ENCODE data around the gene FAM187B. TPM values are rescaled to one million over a fixed set of nuclear protein-coding genes. Genes with fewer than 3 reads are reported as not detected.

Gene FAM187B
- total RNA-seq, 1 experiment from 2014 or later: not detected

GRCh38 chr19:35224681-35225571, 3.6 kb downstream of the FAM187B start:
- no TSS peak for BruUV-seq (replicated peaks)
- H3K9ac ChIP-seq (ENCODE audit: low read length): no peak overlapping the region
- 0 out of 2 replicates have a peak overlapping the region, but pooled peaks have one; percentile 14 for H3K4me2 ChIP-seq (ENCODE audit: low read length)
- H3K79me2 ChIP-seq (ENCODE audit: insufficient read depth, low read length): no peaks in the 10 kb centered on the region
- peaks cover 6 to 10% of the 10 kb centered on the region in 2 experiments; a peak in 3 of 4 replicates for H3K4me1 ChIP-seq (ENCODE audit: control insufficient read depth in 1 of 2, insufficient read depth in 2 of 2, low read length in 2 of 2)
- peak overlapping the region; percentile 35 for H2AFZ ChIP-seq (ENCODE audit: low read depth, low read length, poor library complexity, severe bottlenecking)
- H4K20me1 ChIP-seq (ENCODE audit: insufficient read depth): no peaks in the 10 kb centered on the region
- no peak overlapping the region for H3K4me3 ChIP-seq (replicated peaks in 1 of 2; ENCODE audit: low read depth in 1 of 2, low read length in 2 of 2)
- intact Hi-C loops (cut with micrococcal nuclease): no loop called here
- ATAC-seq: peak; percentile 77
- no peak overlapping the region for H3K27ac ChIP-seq (ENCODE audit: low read depth, low read length)
- DNase-seq (ENCODE audit: low read depth, low spot score): no peak
- RAD21 ChIA-PET (ENCODE audit: low non-redundant PET in 1 of 2, low total read pairs in 2 of 2, uncharacterized antibody in 2 of 2, unreplicated experiment in 2 of 2): no interaction called here
- H3K9me3 ChIP-seq (ENCODE audit: control insufficient read depth in 1 of 2, insufficient read depth in 1 of 2, low read depth in 1 of 2, low read length in 2 of 2): no peaks in the 10 kb centered on the region; a peak in 1 of 4 replicates
- no peaks in the 10 kb centered on the region for H3K36me3 ChIP-seq (ENCODE audit: control insufficient read depth in 1 of 2, insufficient read depth in 2 of 2, low read length in 2 of 2)
- no peaks in the 10 kb centered on the region for H3K9me2 ChIP-seq (ENCODE audit: insufficient read depth)
- H3K27me3 ChIP-seq (ENCODE audit: insufficient read depth, low read length): no peaks in the 10 kb centered on the region
- CTCF ChIA-PET: no interaction called here
- POLR2A ChIA-PET: no interaction called here
- TF ChIP-seq ELF1 (IDR thresholded peaks at IDR 0.05; ENCODE audit: borderline replicate concordance, low read depth) (no peak), ATF3 (IDR thresholded peaks at IDR 0.05) (no peak), SRF (IDR thresholded peaks at IDR 0.05; ENCODE audit: low read depth) (no peak), CBX3 (IDR thresholded peaks at IDR 0.05; ENCODE audit: low read depth) (no peak), POLR2A (IDR thresholded peaks at IDR 0.05; ENCODE audit: borderline replicate concordance, extremely low read depth, insufficient read depth, insufficient read length) (no peak), CEBPB (IDR thresholded peaks at IDR 0.05; ENCODE audit: low read depth) (no peak), FOSL1 (IDR thresholded peaks at IDR 0.05; ENCODE audit: low read depth) (no peak), RAD21 (IDR thresholded peaks at IDR 0.05; ENCODE audit: low read depth) (no peak), SIN3A (IDR thresholded peaks at IDR 0.05; ENCODE audit: low read depth) (no peak), POLR2AphosphoS5 (IDR thresholded peaks at IDR 0.05; ENCODE audit: low read depth, low read length) (no peak), EZH2phosphoT487 (IDR thresholded peaks at IDR 0.05; ENCODE audit: borderline replicate concordance) (no peak), ZNF274 (IDR thresholded peaks at IDR 0.05; ENCODE audit: low read depth, low read length) (no peak)

Data from HCT116 (cell line).